KG1 (cell line): ENCODE data around the gene TLR3.
"Not testable (repeated sequence)": the region's sequence is repeated elsewhere in the genome, so short reads cannot be mapped to it uniquely, and the experiment has no call there.

ENCODE experiments used
- DNase-seq: peaks from one replicate; lab custom pipeline; 2025; lab: John Stamatoyannopoulos, UW

TLR3 gene

DNA sequence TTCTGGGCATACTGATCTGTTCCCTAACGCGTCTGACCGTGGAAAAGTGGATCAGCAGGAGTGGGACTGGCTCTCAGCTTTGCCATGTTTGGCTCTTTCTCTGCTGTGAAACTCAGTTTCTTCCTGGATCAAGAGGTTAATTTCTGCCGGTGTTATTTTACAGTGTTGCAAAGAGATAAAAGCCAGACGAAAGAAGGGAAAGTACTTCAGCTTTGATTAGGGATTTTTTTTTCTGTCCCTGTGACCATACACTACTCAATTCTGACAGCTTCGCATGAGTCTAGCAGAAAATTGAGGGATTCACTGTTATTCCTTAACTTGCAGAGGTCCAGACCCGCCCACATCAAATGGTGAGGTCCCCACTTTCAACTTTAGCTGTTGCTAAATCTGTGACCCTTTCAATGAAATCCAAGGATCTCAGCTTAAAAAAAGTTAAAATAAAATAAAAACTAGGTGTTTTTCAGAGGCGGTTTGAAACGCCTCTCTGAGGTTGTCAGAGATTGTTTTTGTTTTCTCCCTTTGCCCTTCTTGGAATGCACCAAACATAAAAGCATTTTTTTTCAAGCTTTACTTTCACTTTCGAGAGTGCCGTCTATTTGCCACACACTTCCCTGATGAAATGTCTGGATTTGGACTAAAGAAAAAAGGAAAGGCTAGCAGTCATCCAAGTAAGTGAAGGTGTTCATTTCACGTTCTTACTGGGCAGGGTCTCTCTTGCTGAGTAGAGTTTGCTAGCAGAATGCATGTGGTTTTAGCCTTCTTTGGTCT lies at the start of gene TLR3:
TSS of gene TLR3 (plus strand) at position 576 of the 768 bp plus-strand sequence. CDS start 7,464 bp downstream, outside the sequence.
- no peak for DNase-seq

DNA sequence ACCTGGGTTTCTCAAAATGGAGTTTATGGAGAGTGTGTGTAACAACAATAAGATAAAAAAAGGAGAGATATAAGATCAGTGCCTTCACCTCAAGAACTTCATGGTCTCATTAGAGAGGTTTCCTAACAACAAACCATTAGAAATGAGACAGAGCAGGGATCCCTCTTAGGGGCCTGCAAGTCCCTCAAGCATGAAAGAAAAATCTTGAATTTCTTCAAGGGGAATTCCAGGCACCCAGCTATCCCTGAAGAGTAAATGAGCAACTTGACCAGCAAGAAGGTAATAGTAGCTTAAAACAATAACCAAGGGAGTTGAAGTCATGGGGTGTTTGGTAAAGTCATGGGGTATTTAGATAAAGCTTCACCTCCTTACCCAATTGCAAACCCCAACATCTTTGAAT lies 49.7 kb upstream of the TLR3 start:
- DNase-seq = no peak

DNA sequence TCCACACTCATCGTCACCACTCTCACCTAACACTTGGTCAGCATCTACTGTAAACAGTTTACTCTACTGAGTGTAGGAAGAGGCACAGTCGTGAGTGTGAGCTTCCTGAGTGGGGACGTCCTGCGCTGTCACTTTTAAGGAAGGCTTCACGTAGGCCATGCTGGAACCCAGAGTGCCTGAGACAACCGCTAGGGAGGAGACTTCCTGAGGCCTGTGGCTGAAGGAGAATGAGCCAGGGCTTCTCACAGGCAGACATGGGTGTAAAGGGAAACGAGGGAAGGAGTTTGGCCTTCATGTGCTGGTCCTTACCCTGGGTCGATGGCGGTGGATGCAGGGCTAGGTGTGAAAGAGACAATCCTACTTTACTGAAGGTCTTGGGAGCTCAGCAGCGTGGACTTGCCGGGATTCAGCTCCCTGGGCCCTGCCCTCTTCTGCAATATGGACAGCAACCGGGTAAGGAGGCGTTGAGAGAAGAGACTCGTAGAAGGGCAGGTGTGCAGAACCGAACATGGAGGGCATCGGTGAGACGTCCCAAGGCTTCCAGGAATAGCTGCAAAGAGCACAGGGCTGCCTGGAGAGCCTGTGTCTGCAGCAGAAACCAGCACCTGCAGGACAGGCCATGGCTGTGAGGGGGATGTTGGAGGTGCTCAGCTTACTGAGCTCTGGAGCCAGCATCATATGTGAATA lies 48.7 kb upstream of the TLR3 start:
- no peak for DNase-seq

DNA sequence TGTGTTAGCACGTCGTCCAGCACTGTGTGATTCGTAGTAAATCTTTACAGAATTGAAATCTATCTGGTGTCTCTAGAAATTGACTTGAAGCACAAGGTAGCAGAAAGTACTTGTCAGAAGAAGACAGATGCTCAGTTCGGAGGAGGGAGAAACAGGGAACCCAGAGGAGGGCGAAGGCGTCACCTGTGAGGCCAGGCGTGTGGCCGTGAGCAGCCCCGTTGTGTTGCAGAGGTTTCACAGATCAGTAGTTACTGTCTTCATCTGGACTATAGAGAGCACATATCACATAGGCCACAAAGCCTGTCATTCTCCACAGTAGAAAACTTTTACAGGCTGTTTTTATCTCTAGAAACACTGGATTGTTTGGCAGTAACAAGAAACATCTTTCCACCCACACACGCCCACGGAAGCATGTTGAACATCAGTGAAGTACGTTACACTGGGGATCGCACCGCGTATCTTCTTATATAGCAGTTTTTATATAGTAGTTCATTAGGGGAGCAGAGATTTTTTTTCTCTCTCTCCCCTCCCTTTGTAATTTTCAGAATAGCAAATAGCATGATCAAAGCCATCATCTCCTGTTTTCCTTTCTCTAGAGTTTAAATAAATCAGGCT lies 48.1 kb upstream of the TLR3 start:
- no peak for DNase-seq

DNA sequence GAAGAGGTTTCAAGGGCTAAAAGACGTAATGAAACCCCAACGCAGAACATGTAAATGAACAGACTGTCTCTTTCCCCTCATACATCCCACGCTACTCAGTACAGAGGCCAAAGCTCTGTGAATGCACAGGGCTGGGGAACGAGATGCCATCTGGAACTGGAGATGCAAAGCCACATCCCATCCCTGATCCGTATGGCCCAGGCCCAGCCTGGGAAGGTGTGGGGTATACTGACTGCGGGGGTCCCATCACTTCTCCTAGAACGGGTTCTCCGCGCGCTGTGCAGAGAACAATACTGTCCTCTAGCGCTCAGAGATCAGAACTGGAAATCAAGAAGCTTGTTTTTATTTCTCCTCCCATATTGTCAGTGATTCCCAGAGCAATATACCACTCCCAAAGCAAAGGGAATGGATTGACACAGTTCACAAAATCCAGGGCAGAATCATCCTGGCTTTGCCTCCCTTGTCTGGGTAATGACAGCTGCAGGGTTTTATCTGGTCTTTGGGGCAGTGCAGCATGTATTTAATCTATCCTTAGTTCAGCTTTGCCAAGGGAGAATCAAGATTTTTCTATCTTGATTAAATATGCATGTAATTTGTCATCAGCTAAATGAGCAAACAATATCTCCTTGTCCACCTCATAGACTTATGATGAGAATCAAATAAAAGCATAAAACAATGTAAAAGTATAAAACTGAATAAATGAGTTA lies 47.3 kb upstream of the TLR3 start:
- no peak for DNase-seq

DNA sequence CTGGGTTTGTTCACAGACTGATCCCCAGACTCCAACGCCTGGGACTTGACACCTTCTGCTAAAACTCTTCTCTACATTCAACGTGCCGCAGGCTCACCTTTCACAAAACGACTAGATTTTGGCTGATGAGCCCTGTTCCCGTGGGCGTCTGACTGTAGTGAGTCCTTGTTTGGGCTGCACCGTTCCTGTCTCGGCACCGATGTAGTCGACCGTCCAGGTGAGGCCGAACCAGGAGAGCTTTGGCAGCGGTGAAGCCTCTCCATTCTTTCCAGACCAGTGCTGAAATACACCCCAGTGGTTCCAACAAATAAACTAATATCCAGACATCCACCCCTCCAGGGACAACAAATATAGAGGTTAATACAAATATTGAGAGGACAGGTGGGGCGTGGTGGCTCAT lies 45.0 kb upstream of the TLR3 start:
- DNase-seq = no peak

DNA sequence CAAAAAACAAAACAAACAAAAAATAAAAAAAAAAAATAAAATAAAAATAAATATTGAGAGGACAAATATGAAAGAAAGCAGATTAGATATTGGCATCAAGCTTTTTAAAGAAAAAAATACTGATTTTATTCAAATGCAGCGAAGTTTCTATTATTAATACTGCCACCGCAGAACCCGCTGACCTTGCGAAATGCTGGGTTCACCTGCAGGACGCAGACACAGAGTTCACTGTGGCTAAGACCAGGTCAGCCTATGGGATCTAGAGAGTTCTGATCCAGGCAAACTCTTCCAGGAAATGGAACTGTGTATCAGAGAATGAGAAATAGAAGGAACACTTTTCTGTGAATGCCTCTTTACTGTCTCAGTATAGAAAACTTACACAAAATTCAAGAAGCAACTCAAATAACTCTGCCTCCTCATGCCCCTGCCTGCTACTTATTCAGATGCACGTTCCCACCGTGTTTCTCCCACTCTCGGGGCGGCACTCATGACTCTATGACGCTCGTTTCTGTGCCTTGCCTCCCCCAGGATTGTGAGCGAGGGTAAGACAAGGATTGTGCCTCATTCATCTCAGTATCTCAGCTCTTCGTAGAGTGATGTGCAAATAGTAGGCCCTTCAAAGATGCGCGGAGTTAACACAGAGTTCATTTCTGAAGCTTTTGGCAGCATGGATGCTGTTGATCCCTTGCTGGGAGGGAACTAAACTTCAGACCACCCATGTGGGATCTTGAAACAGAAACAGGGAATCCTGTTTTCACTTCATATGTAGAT lies 44.1 kb upstream of the TLR3 start:
- no peak for DNase-seq

DNA sequence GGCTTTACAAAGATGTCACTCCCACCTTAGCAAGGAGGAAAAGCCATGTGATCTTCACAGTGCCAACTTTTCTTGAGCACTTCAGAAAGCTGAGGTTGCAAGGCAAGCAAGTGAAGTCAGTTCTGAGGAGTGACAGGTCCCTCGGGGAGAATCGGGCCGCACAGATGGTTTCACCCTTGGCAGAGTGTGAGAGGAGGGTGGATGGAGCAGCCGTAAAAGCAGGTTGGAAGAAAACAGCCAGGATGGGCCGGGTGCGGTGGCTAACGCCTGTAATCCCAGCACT lies 43.6 kb upstream of the TLR3 start:
- no peak for DNase-seq

DNA sequence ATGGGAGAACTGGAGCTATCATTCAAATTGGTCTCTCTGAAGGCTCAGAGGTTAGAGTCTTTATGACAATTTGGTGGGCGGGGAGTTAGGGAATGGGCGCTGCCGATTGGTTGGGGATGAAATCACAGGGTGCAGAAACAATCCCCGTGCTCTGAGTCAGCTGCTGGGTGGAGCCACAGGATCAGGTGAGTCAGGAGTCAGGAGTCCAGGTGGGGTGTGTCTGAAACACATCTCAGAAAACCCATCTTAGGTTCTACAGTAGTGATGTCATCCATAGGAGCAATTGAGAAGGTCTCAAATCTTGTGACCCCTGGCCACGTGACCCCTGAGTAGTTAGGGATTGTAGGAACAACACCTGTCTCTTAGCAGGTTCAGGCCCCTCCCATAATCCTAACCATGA lies 41.6 kb upstream of the TLR3 start:
- DNase-seq = no peak

DNA sequence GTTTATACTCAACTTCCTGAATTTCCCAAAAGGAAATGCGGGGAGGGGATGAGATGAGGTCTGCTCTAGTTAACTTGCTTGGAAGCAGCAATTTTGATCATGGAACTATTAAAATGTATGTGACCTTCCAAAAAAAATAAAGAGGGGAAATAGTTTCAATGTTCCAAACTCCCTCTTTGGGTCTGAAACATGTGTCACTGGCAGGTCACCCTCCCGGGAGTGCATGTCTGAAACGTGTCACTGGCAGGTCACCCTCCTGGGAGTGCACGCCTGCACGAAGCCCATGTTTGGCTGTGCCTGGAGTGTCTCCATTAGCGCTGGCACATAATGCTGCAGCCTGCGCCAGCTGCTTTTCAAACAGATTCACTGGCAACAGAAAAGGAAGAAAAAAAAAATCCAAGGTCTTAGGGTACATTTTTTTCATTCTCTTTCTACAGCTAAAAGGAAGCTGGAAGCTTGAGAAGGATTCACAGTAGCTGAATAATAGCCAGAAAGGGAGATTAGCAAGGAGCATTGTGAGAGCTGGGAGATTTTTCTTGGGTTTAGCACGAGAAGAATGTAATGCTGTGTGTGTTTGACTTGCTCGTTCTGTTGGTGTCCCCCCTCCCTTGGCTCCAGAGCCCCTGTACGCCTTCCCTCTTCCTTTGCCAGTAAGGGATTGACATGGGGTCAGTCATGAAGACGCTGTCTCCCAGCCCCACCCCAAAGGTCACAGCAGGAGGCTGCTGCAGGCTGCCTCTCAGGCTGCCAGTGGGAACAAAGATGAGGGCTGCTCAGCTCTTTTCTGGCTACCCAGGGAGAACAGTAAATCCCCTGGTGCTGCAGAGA lies 39.2 kb upstream of the TLR3 start:
- no peak for DNase-seq

DNA sequence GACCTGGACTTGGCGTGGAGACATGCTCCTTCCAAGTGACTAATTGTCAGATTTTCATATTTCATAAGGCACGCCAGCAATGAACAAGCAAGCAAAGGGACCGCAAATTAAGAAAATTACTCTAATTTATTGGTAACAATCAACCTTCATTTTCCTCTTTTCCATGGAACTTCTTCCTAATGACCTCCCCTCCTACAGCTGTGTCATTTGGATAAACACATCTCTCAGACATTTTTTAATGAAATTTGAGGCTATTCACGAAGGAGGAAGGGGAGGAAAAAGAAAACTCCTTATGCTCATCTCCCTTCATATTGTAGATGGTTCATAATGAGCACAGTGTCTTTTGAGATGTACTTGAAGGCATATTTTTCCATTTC lies 38.6 kb upstream of the TLR3 start:
- no peak for DNase-seq

DNA sequence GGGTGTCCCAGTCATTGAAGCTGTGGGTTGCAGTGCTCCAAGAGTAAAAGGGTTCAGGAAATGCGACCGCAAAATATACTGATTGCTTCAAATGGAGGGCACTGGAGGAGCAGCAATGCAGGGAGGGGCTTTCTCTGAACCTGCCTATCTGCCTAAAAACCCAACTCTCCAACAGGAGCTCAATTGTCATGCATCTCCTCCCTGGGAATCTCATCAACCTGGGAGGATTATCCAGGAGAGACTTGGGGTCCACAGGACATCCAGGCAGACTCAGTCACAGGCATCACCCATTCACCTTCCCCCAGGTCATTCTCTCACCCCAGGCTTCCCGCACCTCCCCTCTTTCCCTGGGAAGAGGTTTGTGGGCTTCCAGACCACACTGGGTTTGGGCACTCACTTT lies 38.2 kb upstream of the TLR3 start:
- no peak for DNase-seq

DNA sequence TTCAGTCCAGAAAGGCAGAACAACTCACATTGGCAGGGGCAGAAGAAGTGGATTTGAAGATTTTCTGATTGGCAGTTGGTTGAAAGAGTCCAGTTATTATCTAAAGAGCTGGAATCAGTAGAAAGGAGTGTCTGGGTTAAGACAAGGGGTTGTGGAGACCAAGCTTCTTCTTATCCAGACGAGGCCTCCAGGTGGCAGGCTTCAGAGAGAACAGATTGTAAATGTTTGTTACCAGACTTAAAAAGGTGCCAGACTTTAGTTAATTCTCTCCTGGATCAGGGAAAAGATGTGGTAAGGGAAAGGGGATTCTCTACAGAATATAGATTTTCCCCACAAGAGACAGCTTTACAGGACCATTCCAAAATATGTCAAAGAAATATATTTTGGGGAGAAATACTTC lies 36.7 kb upstream of the TLR3 start:
- no peak for DNase-seq

DNA sequence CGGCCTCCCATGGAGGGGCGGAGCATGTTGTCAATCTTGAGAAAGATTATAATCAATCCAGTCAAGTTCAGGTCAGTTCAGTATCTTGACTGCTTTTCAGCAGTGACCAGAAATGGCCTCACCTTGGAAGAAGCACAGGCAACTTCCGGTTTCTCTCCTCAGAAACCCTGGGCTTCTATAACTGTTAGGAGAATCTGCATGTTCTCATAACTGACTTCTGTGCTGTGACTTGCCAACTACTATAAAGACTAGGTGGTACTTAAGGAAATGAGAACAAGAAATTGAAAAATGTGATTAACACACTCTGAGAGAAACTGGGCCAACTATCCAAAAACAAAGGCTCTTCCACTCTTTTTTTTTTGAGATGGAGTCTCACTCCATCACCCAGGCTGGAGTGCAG lies 35.9 kb upstream of the TLR3 start:
- DNase-seq = no peak

DNA sequence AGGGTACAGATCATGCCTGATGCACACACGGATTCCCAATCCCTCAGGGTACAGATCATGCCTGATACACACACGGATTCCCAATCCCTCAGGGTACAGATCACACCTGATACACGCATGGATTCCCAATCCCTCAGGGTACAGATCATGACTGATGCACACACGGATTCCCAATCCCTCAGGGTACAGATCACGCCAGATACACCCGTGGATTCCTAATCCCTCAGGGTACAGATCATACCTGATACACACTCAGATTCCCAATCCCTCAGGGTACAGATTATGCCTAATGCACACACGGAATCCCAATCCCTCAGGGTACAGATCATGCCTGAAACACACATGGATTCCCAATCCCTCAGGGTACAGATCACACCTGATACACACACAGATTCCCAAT lies 34.3 kb upstream of the TLR3 start:
- DNase-seq = not testable (repeated sequence)

DNA sequence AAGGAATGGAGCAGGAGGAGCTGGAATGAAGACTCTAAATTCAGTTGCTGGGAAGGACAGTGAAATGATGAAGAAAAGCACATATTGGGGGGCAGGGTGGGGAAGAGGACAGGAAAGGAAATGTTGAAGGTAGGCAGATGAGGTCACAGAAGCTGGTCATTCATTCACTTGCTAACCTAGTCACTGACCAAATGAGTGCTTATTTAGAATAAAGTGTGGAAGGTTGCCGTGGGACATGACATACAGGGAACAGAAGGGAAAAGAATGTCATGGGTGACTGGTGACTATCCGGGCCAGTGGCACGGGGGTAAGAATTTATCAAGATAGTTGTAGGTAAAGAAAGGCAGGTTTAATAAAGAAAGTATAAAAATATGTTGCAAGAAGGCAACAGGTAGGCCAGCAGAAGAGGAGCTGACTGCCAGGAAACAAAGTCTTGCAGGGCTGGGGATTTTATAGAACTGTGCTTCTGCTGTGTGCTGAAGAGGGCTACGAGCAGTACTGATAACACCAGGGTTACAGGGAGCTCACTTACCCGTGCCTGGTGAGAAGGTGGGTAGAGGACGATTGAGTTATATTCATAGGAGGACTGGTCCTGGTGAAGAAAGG lies 31.9 kb upstream of the TLR3 start:
- no peak for DNase-seq

DNA sequence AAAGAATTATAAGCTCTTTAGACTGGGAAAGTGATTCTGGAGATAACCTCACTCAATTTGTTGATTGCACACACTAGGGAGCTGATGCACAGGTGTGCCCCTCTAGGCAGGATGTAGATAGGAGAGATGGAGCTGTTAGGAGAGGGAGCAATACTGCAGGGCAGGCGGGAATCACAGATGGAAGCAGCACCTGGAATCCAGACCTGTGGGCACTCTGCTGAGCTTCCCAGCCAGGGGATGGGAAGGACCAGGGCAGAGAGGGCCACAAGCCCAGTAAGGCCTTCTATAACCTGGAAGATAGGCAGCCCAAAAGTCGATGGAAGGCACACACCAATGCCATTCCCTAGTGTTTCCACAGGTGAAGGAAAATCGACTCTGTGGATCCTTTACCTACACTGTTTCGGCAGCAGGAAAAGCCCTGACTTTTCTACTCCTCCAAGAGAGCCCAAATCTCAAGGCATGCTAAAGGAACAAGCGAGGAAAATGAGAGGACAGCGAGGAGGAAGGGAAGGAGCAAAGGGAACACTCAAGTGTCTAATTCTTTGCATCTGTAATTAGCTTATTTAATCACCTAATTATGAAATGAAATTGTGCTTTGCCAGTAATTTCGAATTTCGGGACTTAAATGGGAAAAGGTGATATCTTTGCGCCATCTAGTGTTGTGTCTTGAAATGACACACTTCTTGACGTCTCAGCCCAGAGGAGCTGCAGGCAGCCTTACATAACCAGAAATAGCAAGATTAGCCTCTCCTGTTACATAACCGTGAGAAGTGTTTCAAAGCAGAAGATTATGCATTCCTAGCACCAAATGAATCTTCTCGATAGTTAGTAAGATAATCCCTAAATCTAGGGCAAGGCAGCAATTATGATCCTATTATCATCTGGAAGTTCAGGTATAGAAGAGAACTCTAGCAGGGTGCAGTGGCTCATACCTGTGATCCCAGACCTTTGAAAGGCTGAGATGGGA lies 31.0 kb upstream of the TLR3 start:
- DNase-seq = no peak

DNA sequence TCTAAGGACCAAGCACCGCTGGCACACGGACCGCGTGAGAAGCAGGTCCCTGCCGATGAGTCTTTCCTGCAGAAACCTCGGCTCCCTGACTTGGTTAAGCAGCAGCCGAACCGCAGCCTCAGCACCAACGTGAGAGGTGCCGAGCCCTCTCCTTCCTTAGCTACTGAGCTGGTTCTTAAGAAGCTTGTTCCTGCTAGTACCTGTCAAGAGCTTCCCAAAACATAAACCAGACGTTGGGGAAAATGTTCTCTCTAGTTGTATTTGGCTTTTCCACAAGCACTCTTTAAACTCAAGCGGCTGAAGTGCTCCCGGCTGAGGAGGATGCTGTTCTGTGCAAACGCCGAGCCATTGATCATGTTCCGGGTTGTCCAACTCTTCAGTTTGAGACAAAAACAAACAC lies 29.3 kb upstream of the TLR3 start:
- DNase-seq = no peak

DNA sequence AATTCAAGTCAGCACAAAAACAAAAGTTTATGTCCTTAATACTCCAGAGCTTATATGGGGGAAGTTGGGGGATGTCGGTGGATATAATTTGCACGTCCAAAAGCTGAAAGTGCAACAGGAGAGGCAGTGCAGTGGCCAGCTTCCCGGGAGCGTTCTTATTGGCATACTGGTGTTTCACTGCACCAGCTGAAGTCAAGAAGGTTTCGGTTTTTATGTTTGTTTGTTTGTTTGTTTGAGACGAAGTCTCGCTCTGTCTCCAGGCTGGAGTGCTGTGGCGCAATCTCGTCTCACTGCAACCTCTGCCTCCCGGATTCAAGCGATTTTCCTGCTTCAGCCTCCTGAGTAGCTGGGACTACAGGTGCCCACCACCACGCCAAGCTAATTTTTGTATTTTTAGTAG lies 28.6 kb upstream of the TLR3 start:
- DNase-seq = no peak

DNA sequence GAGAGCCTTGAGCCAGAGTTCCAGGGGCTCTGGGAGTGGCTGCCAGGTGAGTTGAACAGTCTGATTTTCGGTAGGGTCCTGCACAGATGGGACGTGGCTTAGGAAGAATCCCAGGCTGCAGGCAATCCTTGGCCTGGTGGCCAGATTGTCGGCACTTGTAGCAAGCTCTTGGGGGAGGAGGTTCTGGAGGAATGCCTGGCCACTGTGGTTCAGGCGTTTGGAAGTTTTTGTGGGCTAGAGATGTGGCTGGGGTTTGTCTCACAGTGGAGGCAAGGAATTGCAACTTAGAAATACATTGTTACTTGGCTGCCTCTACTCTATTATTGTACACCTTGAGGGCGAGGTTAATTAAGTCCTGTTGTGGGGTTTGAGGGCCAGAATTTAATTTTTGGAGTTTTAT lies 21.5 kb upstream of the TLR3 start:
- DNase-seq = not testable (repeated sequence)
